ENCODE measurements around the gene GPR132. TPM values are rescaled to one million over a fixed set of nuclear protein-coding genes. Genes with fewer than 3 reads are reported as not detected.

The GPR132 gene
- total RNA-seq, 1 donor from 2014 or later: 2.2 TPM

GRCh38 chr14:105080161-105080560, 14.9 kb upstream of the GPR132 start:
- no peak for DNase-seq (ENCODE audit: low read depth)
- Histone ChIP-seq H3K4me2 (ENCODE audit: low read length) (no peak overlapping the region), H3K36me3 (ENCODE audit: insufficient read depth, low read length) (no peaks in the 10 kb centered on the region), H3K9me3 (ENCODE audit: insufficient read depth, low read depth, low read length) (no peaks in the 10 kb centered on the region), H3K27me3 (ENCODE audit: insufficient read depth, low read length) (no peaks in the 10 kb centered on the region), H3K79me2 (ENCODE audit: insufficient read depth, low read length) (no peaks in the 10 kb centered on the region), H3K4me3 (ENCODE audit: insufficient read depth, low read depth, low read length) (no peak overlapping the region), H3K27ac (ENCODE audit: low read depth, low read length) (no peak overlapping the region), H2AFZ (ENCODE audit: low read depth, low read length) (no peak overlapping the region), H3K4me1 (ENCODE audit: insufficient read depth, low read length) (peaks cover 5% of the 10 kb centered on the region), H4K20me1 (ENCODE audit: insufficient read depth, low read length) (peaks cover 16% of the 10 kb centered on the region), H3K9ac (ENCODE audit: low read length) (no peak overlapping the region)
- H3K27ac Mint-ChIP-seq (ENCODE audit: unreplicated experiment): peak overlapping the region; percentile 59
- H3K4me3 Mint-ChIP-seq (ENCODE audit: unreplicated experiment): no peak overlapping the region
- peaks cover 23% of the 10 kb centered on the region for H3K27me3 Mint-ChIP-seq (ENCODE audit: low read depth, unreplicated experiment)
- peaks cover 2% of the 10 kb centered on the region for H3K9me3 Mint-ChIP-seq (ENCODE audit: unreplicated experiment)
- H3K36me3 Mint-ChIP-seq (ENCODE audit: low read depth, unreplicated experiment): no peaks in the 10 kb centered on the region
- no peaks in the 10 kb centered on the region for H3K4me1 Mint-ChIP-seq (ENCODE audit: low read depth, unreplicated experiment)
- TF ChIP-seq, protein P1, sequence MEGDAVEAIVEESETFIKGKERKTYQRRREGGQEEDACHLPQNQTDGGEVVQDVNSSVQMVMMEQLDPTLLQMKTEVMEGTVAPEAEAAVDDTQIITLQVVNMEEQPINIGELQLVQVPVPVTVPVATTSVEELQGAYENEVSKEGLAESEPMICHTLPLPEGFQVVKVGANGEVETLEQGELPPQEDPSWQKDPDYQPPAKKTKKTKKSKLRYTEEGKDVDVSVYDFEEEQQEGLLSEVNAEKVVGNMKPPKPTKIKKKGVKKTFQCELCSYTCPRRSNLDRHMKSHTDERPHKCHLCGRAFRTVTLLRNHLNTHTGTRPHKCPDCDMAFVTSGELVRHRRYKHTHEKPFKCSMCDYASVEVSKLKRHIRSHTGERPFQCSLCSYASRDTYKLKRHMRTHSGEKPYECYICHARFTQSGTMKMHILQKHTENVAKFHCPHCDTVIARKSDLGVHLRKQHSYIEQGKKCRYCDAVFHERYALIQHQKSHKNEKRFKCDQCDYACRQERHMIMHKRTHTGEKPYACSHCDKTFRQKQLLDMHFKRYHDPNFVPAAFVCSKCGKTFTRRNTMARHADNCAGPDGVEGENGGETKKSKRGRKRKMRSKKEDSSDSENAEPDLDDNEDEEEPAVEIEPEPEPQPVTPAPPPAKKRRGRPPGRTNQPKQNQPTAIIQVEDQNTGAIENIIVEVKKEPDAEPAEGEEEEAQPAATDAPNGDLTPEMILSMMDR (IDR thresholded peaks at IDR 0.05; ENCODE audit: insufficient read depth, low read depth, low read length): no peak
- no peak for TF ChIP-seq EZH2 (IDR thresholded peaks at IDR 0.05; ENCODE audit: insufficient read depth, low read length)
- no peak for FAIRE-seq

GRCh38 chr14:105078294-105078693, 13.1 kb upstream of the GPR132 start:
- no peaks in the 10 kb centered on the region for H3K4me1 Mint-ChIP-seq (ENCODE audit: low read depth, unreplicated experiment)
- H3K27ac Mint-ChIP-seq (ENCODE audit: unreplicated experiment): no peak overlapping the region
- H3K9ac ChIP-seq (ENCODE audit: low read length): no peak overlapping the region
- no peaks in the 10 kb centered on the region for H3K9me3 Mint-ChIP-seq (ENCODE audit: unreplicated experiment)
- DNase-seq (ENCODE audit: low read depth) (no peak), FAIRE-seq (no peak)
- H2AFZ ChIP-seq (ENCODE audit: low read depth, low read length): no peak overlapping the region
- H3K4me1 ChIP-seq (ENCODE audit: insufficient read depth, low read length): peaks cover 5% of the 10 kb centered on the region
- no peak overlapping the region for H3K4me2 ChIP-seq (ENCODE audit: low read length)
- no peaks in the 10 kb centered on the region for H3K27me3 ChIP-seq (ENCODE audit: insufficient read depth, low read length)
- H3K9me3 ChIP-seq (ENCODE audit: insufficient read depth, low read depth, low read length): no peaks in the 10 kb centered on the region
- TF ChIP-seq, protein P1 (IDR thresholded peaks at IDR 0.05; ENCODE audit: insufficient read depth, low read depth, low read length): no peak
- no peaks in the 10 kb centered on the region for H3K36me3 ChIP-seq (ENCODE audit: insufficient read depth, low read length)
- H3K4me3 Mint-ChIP-seq (ENCODE audit: unreplicated experiment): no peak overlapping the region
- no peak overlapping the region for H3K4me3 ChIP-seq (ENCODE audit: insufficient read depth, low read depth, low read length)
- peaks cover 16% of the 10 kb centered on the region for H3K27me3 Mint-ChIP-seq (ENCODE audit: low read depth, unreplicated experiment)
- H4K20me1 ChIP-seq (ENCODE audit: insufficient read depth, low read length): no peaks in the 10 kb centered on the region
- H3K79me2 ChIP-seq (ENCODE audit: insufficient read depth, low read length): no peaks in the 10 kb centered on the region
- H3K36me3 Mint-ChIP-seq (ENCODE audit: low read depth, unreplicated experiment): no peaks in the 10 kb centered on the region
- H3K27ac ChIP-seq (ENCODE audit: low read depth, low read length): no peak overlapping the region

DNA sequence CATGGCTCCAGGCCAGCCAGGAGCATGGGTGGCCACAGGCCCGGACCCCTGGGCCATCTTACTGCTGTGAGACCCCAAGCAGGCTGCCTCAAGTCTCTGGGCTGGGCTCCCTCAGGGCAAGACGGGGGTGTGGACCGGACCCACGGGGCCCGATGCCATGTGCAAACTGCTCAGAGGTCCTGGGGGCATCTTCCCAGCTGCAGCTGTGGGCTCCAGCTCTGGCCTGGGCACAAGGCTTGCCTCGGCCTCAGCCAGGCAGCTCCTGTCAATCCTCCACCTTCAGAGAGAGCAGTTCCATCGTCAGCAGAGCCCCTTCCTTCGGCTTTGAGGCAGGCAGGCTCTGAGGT, 12.4 kb upstream of the GPR132 start:
- H3K27ac Mint-ChIP-seq (ENCODE audit: unreplicated experiment): no peak overlapping the region
- H3K4me1 Mint-ChIP-seq (ENCODE audit: low read depth, unreplicated experiment): no peaks in the 10 kb centered on the region
- Histone ChIP-seq H4K20me1 (ENCODE audit: insufficient read depth, low read length) (no peaks in the 10 kb centered on the region), H3K4me3 (ENCODE audit: insufficient read depth, low read depth, low read length) (no peak overlapping the region), H3K36me3 (ENCODE audit: insufficient read depth, low read length) (no peaks in the 10 kb centered on the region), H3K4me1 (ENCODE audit: insufficient read depth, low read length) (peaks cover 5% of the 10 kb centered on the region), H3K9ac (ENCODE audit: low read length) (no peak overlapping the region), H2AFZ (ENCODE audit: low read depth, low read length) (no peak overlapping the region), H3K79me2 (ENCODE audit: insufficient read depth, low read length) (no peaks in the 10 kb centered on the region), H3K4me2 (ENCODE audit: low read length) (no peak overlapping the region), H3K9me3 (ENCODE audit: insufficient read depth, low read depth, low read length) (no peaks in the 10 kb centered on the region), H3K27me3 (ENCODE audit: insufficient read depth, low read length) (no peaks in the 10 kb centered on the region), H3K27ac (ENCODE audit: low read depth, low read length) (no peak overlapping the region)
- TF ChIP-seq, protein P1 (IDR thresholded peaks at IDR 0.05; ENCODE audit: insufficient read depth, low read depth, low read length): no peak
- TF ChIP-seq EZH2 (IDR thresholded peaks at IDR 0.05; ENCODE audit: insufficient read depth, low read length): no peak
- no peaks in the 10 kb centered on the region for H3K36me3 Mint-ChIP-seq (ENCODE audit: low read depth, unreplicated experiment)
- DNase-seq (ENCODE audit: low read depth) (no peak), FAIRE-seq (no peak)
- no peaks in the 10 kb centered on the region for H3K9me3 Mint-ChIP-seq (ENCODE audit: unreplicated experiment)
- peaks cover 23% of the 10 kb centered on the region for H3K27me3 Mint-ChIP-seq (ENCODE audit: low read depth, unreplicated experiment)
- H3K4me3 Mint-ChIP-seq (ENCODE audit: unreplicated experiment): no peak overlapping the region
